Activated CD8-positive, alpha-beta memory T cell treated with anti-CD3 and anti-CD28 coated beads, Interleukin-2, amount 50 U/mL, for 24 hours (primary cell): ENCODE measurements around the gene PPP2R1A.
"Not testable (repeated sequence)": the region's sequence is repeated elsewhere in the genome, so short reads cannot be mapped to it uniquely, and the experiment has no call there.

Experiments
- DNase-seq: peaks from one replicate; pipeline ENCODE4 v3.0.0-alpha.2; 2020; ENCODE audit errors: extremely low read depth

Gene PPP2R1A

DNA sequence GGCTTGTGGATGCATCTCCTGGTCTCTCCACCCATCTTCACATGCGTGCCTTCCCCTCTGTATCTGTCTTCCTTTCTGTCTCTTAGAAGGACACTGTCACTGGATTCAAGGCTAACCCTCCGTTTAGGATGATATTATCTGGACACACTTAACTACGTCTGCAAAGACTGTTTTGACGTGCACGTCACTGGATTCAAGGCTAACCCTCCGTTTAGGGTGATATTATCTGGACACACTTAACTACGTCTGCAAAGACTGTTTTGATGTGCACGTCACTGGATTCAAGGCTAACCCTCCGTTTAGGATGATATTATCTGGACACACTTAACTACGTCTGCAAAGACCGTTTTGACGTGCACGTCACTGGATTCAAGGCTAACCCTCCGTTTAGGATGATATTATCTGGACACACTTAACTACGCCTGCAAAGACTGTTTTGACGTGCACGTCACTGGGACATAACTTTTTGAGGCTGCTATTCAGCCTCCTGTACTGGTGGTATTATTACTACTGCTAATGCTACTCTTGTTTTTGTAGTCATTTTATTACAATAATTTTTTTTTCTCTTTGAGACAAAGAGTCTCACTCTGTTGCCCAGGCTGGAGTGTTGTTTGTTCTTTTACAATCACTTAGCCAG lies 11.0 kb downstream of the PPP2R1A start:
- not testable (repeated sequence) for DNase-seq

DNA sequence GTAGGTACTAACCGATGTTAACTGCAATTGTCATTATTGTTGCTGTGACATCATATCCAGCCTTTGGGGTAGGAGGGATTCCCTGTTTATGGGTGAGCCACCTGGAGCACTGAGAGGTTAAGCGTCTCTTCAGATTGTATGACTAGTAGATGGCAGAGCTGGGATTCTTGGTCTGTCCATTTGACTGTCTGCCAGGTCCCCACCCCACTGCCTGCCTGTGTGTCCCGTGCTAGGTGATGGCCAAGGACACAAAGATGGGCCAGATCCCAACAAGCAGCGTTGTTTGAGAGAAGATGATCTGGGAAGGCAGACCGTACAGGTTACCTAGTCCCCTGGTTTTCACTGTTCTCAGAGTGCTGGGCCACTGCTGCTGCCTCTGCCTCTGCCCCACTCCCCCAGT lies 16.6 kb downstream of the PPP2R1A start:
- DNase-seq = no peak

DNA sequence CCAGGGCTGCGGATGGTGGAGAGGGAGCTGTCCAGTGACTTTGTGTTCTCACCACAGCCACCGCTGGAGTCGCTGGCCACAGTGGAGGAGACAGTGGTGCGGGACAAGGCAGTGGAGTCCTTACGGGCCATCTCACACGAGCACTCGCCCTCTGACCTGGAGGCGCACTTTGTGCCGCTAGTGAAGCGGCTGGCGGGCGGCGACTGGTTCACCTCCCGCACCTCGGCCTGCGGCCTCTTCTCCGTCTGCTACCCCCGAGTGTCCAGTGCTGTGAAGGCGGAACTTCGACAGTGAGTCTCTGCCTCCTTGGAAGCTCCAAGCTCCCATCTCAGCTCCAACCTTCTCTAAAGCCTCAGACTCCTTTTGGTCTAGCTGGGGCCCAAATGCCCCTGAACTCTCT lies 21.4 kb downstream of the PPP2R1A start:
- DNase-seq = no peak

DNA sequence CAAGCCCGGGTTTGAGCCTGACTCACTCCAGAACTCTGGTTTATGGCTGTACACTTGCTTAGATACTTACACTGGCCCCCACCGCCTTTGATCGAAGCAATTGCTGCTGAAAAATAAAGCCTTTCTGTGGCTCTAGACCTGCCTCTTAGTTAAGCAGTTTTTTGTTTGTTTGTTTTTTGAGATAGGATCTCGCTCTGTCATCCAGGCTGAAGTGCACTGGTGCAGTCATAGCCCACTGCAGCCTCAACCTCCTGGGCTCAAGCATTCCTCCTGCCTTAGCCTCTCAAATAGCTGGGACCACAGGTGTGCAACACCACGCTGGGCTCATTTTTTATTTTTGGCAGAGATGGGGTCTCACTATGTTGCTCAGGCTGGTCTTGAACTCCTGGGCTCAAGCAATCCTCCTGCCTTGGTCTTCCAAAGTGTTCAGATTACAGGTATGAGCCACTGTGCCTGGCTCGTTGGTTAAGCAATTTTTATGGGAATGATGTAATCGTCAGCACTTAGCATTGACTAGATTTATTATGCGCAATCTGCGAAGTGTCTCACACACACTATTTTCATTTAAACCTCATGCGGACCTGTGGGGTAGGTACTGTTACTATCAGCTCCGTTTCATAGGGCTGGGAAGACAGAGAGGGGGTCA lies 22.2 kb downstream of the PPP2R1A start:
- DNase-seq = no peak

DNA sequence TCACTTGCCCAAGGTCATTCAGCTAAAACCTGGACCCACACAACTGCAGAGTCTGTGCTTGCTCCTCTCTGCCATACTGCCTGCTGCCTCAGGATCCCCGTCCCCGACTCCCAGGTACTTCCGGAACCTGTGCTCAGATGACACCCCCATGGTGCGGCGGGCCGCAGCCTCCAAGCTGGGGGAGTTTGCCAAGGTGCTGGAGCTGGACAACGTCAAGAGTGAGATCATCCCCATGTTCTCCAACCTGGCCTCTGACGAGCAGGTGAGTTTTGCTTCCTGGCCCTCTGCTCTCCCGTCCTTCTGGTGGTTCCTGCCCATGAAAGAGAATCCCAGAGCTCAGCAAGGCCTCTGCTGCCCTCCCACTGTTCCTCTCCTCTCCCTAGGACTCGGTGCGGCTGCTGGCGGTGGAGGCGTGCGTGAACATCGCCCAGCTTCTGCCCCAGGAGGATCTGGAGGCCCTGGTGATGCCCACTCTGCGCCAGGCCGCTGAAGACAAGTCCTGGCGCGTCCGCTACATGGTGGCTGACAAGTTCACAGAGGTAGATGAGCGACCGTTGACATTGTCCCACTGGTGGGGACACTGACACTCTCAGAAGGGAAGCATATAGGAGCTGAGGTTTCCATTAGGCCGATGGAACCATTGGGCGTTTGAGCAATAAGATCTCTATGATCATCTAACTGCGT lies 22.9 kb downstream of the PPP2R1A start:
- no peak for DNase-seq

DNA sequence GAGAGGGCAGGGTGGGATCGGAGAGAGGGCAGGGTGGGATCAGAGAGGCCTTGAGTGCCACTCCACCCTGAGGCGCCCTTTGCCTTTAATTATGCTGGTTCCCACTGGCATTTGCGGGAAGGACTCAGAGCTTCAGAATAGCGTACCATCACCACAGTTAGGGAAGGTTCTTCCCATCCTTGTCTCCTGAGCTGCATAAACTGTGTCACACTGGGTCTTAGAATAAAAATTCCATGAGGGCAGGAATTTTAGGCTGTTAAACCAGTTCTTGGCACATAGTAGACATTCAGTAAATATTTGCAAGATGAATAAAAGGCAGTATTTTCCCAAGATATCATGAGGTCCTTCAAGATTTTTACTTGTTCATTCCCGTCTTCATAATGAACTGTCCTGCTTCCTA lies 24.4 kb downstream of the PPP2R1A start:
- no peak for DNase-seq

DNA sequence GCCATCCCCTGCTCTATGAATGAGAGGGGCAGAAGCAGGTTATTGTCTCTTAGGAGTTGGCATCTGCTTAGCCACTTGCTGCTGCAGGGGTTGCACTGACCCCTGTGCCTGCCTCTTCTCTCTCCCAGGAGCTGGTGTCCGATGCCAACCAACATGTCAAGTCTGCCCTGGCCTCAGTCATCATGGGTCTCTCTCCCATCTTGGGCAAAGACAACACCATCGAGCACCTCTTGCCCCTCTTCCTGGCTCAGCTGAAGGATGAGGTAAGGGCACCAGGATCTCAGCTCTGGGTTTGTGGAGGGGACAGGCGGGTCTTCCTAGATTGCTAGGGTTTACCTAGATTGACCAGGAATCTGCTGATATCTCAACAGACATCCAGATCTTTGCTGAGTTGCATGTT lies 26.5 kb downstream of the PPP2R1A start:
- no peak for DNase-seq

DNA sequence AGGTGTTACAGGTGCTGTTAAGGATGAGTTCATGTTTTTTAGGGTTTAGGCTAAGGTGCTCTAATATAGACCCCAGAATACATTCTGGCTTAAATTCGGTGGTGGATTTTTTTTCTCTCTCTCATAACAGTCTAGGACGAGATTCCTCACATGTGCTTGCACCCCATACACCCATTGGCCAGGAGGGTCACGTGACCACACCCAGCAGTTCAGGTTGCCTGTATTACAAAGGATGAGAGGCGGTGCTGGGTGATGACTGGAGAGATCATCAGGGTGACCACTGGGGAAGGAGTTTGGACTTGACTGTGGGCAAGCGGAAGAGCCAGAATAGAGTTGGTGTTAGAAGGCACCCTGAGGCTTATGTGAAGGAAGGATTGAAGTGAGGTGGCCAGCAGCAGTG lies 27.7 kb downstream of the PPP2R1A start:
- no peak for DNase-seq

DNA sequence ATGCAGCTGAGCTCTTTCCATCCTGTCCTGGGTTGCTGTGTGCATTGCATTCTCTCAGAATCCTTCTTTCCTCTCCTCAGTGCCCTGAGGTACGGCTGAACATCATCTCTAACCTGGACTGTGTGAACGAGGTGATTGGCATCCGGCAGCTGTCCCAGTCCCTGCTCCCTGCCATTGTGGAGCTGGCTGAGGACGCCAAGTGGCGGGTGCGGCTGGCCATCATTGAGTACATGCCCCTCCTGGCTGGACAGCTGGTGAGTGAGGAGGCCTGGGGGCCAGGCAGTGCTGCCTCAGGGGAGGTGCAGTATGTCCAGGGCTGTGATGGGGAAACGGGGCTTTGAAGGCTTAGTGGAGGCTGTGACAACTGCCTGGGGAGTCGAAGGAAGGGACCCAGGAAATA lies 29.8 kb downstream of the PPP2R1A start:
- no peak for DNase-seq

DNA sequence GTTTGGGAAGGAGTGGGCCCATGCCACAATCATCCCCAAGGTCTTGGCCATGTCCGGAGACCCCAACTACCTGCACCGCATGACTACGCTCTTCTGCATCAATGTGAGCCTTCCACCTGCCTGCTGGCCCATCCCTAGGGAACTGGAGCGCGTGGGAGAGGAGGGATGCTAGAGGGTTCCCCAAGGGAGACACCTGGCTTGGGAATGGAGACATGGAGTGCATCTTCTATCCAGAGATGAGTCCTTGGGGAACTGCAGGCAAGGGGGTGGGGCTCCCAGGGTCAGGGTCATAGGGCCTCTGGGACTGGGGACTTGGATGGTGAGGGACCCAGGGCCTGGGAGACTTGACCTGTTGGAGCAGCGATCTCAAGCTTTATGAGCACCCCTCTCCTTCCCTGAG lies 31.2 kb downstream of the PPP2R1A start:
- DNase-seq = no peak

DNA sequence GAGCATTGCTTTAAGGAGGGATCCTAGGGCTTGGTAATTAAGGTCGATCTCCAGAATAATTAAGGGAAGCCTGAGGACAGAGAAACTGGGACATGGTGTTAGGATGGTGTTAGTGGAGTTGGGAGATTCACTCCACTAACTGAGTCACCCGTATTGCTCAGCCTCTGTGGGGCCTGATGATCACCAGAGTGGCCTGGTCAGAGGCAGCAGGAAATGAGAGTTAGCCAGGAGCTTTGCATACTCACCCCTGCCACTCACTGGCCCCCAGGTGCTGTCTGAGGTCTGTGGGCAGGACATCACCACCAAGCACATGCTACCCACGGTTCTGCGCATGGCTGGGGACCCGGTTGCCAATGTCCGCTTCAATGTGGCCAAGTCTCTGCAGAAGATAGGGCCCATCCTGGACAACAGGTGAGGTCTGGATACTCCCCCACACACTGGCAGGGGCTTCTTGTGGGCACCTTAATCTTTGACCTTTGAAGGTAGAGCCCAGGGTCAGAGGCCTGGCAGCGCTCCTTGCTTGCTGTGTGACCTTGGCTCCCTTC lies 32.1 kb downstream of the PPP2R1A start:
- no peak for DNase-seq

DNA sequence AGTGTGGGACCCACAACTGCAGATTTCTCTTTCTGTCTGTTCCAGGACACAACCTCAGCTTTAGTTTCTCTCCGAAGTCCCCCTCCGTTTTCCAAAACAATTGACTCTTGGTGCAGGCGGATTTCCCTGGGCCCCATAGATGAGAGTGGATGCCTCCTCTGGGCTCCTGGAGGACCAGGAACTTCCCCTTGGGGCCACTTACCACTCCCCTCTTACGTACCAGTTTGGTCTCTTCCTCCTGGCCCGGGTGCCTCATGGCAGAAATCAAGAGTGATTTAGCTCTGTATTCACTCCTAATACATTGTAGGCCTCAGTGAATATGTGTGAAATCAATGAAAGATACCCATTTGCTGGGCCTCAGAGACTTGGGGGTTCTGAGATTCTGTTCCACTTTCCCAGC lies 34.4 kb downstream of the PPP2R1A start:
- DNase-seq = no peak

DNA sequence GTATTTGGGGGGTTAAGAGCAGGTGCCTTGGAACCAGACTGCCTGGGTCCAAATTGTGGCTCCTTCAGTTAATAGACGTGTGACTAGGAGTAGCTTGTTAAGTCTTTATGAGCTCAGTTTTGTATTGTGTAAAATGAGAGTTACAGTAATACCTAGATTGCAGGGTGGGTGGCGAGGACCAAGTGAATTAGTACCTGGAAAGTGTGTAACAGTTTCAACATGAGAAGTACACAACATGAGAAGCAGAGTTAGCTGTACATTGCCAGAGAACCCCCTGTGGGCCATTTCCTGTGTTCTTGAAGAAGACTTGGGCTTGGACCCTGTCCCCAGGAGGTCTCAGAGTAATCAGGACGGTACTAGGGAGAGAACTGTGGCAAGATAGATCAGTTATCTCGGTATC lies 36.8 kb downstream of the PPP2R1A start:
- DNase-seq = no peak

DNA sequence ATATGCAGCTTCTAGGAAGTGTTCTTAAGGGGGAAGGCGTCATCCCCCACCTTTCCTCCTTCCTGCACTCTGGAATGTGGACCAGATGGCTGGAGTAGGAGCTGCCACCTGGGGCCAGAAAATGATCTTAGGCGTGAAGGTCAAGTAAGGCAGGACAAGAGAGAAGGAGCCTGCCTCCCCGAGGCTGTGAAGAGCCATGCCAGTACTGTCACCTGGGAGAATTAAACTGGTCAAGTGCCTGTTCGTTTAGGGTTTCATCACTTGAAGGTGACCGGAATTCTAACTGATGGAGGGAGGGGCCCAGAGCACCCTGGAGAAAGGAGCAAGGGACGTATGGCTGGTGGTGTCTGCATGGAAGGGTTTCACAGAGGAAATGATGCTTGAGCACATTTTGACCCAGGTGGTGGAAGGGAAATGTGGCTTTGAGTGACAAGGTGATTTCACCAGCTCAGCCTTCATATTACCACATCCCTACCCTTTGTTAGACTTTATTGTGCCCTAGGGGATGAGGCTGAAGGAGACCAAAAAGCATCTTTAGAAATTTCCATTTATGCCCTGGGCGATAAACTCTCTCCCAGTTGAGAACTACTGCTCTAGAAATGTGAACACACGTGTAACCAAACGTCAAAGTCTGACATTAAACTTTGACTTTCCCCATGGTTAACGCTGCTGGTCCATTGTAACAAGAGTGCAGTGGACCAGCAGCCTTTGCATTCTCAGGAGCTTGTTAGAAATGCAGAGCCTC lies 37.5 kb downstream of the PPP2R1A start:
- DNase-seq = no peak

DNA sequence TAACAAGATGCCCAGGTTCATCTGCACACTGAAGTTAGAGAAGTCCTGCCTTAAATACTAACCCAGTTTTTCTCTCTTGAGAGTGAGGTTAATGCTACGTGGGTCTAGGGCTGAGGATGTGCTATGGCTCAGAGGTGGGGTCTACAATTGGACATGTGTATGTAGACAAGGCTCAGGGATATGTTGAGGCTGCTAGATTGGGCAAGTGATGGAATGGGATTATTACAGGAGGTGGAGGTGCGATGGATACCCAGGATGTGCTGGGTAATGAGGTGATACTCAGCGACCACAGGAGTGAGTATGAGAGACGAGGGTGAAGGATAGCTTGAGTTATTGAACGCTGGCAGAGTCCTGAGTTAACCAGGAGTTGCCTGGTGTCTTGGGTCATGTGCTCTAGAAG lies 38.1 kb downstream of the PPP2R1A start:
- no peak for DNase-seq

DNA sequence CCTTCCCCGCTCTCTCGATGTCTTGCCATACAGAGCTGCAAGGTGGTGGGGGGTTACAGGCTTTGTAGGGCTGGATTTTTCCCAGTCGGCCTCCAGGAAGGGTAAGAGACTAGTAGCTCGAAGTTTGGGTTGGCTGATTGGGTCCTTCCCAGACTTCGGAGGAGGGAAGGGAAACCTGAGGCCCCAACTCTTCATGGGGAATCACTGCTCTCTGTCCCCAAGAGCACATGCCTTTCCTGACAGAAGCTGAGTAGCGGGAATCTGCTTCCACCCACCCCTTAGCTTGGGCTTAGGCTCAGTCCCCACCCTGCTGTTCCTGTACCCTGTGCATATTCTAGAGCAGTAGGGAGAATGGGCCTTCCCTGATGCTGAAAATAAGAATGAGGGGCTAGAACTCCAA lies 39.7 kb downstream of the PPP2R1A start:
- DNase-seq = no peak

DNA sequence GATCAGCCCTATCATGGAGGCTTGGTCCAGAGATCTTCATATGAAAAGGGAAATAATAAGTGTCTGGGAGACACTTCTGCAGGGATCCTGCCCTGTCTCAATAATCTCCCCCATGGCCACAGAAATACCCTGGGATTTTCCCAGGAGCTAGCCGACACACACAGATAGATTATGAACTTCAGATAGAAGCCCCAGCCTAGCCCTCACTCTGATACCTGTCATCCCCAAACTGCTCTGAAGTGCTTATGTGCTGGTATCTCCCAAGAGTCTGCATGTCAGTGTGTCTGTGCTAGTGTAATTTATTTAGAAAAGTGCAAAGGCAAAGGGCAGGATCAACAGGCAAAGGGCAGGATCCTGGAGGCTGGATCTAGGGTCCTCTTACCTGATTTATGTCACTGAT lies 40.8 kb downstream of the PPP2R1A start:
- no peak for DNase-seq

DNA sequence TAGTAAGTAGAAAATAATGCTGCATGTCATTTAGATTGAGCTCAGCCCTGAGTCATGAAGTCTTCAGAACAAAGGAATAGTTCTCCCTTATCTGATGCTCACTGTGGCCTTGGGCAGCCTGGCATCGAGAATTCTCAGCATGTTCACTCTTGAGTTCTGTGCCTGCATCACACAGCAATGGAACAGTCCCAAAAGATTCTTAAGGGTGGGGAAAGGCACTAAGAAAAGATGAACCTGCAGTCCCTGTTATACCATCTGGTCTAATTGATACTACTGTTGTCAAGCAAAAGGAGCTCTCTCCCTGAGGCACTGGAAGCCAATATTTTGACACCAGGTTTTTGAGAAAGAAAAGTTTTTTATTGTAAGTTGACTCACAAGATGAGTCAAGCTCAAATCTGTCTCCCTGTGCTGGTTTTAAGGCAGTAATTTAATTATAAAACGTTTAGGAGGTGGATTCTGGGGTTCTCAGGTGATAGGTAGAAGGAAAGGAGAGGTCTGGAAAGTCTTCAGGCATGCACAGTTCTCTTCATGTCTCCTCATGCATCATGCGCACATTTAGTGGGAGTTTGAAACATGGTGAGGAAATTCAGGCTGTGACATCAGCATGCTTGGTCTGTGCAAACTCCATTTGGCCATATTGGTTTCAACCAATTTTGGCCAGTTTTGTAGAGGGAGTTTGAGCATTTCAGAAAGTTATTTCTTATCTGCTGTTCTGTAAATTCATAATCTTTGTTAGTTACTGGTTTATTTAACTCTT lies 41.5 kb downstream of the PPP2R1A start:
- DNase-seq = no peak

DNA sequence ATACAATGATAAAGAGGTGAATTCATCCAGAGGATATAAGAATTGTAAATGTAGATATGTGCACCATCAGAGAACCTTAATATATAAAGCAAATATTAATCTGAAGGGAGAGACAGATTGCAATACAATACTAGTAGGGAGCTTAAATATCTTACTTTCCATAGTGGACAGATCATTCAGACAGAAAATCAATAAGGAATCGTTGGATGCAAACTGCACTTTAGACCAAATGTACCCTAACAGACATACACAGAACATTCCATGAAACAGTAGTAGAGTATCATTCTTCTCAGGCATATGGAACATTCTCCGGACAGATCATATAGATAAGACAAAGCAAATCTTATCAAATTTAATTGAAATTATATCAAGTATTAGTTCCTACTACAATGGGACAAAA lies 44.6 kb downstream of the PPP2R1A start:
- DNase-seq = no peak

DNA sequence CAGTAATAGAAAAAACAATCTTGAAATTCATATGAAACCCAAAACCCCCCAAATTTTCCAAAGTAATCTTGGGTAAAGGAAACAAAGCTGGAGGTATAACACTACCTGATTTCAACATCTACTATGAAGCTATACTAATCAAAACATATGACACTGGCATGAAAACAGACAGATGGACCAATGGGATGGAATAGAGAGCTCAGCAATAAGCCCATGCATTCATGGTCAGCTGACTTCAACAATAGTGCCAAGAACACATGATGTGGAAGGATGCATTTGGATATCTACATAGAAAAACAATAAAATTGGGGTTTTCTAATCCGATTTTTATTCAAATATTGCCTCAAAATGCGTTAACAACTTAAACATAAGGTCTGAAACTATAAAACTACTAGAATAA lies 47.3 kb downstream of the PPP2R1A start:
- DNase-seq = no peak

DNA sequence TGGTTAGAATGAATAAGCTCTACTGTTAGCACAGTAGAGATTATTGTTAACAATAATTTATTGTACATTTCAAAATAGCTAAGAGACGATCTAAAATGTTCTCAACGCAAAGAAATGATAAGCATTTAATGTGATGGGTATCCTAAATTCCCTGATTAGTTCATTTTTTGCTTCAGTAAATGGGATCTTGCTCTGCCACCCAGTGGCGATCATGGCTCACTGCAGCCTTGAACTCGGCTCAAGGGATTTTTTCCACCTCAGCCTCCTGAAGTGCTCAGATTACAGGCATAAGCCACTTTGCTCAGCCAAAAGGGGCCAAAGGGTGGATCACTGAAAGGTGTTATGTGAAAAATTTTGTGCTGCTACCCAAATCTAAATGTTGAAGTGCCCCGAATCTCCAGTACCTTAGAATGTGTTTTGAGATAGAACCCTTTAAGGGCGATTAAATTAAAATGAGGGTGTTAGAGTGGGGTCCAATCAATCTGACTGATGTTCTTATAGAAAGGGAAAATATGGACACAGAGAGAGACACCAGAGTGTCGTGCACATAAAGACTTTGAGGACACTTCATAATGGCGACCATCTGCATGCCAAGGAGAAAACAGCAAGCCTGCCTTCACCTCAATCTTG lies 48.0 kb downstream of the PPP2R1A start:
- peak; percentile 24 for DNase-seq
